A549 (cell line): ENCODE results near the gene MYCN.

Source experiments
- EP300 ChIP-seq, 2 experiments: fragments of >200 bp; sonication (Bioruptor Twin); formaldehyde crosslinking; IDR thresholded peaks; 2 replicates in 1 of 2; 3 replicates in 1 of 2; pipeline ENCODE4 v1.6.1; 2016 to 2017
- HEYL ChIP-seq: fragments of 250-450 bp; sonication (Bioruptor Pico); IDR thresholded peaks from 2 replicates; pipeline ENCODE4 v1.8.0; 2021; ENCODE audit warnings: mild to moderate bottlenecking, moderate library complexity
- KDM1A ChIP-seq: fragments of 200-600 bp; sonication (generic); IDR thresholded peaks from 2 replicates; pipeline ENCODE4 v1.6.1; 2016; ENCODE audit warnings: low read depth, mild to moderate bottlenecking
- MAFK ChIP-seq: fragments of 450-650 bp; IDR thresholded peaks from 2 replicates; pipeline ENCODE4 v1.6.1; 2014; ENCODE audit not compliant: partially characterized antibody
- SREBF2 ChIP-seq: fragments of 450-650 bp; IDR thresholded peaks from 2 replicates; pipeline ENCODE4 v1.6.1; 2014; ENCODE audit warnings: mild to moderate bottlenecking, moderate library complexity
- TF ChIP-seq, protein P1 (sequence below): fragments of >200 bp; sonication (Bioruptor Twin); formaldehyde crosslinking; IDR thresholded peaks from 3 replicates; pipeline ENCODE4 v1.5.1; 2016

DNA sequence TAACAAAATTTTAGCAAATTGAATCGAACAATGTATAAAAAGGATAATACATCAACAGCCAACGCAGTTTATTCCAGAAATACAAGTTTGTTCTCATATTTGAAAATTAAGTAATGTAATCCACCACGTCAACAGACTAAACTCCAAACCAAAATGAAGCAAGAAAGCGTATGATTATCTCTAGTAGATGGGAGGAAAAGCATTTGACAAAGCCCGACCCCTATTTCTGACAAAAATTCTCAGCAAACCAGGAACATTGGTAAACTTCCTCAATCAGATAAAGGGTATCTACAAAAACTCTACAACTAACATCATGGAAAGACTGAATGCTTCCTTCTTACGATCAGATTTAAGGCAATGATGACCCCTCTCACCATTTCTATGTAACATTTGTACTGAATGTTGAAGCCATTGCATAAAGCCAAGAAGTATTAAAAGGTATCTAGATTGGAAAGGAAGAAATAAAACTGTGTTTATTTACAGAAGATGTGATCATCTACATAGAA, 34.3 kb upstream of the MYCN start:
- TF ChIP-seq HEYL (CRISPR knock-in tag) (no peak), KDM1A (no peak), EP300 (IDR thresholded peaks at IDR 0.05) (no peak), MAFK (no peak), SREBF2 (no peak)
- TF ChIP-seq, protein P1, sequence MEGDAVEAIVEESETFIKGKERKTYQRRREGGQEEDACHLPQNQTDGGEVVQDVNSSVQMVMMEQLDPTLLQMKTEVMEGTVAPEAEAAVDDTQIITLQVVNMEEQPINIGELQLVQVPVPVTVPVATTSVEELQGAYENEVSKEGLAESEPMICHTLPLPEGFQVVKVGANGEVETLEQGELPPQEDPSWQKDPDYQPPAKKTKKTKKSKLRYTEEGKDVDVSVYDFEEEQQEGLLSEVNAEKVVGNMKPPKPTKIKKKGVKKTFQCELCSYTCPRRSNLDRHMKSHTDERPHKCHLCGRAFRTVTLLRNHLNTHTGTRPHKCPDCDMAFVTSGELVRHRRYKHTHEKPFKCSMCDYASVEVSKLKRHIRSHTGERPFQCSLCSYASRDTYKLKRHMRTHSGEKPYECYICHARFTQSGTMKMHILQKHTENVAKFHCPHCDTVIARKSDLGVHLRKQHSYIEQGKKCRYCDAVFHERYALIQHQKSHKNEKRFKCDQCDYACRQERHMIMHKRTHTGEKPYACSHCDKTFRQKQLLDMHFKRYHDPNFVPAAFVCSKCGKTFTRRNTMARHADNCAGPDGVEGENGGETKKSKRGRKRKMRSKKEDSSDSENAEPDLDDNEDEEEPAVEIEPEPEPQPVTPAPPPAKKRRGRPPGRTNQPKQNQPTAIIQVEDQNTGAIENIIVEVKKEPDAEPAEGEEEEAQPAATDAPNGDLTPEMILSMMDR: no peak
